ENCODE measurements around the gene SRSF6.
"Not testable (repeated sequence)": the region's sequence is repeated elsewhere in the genome, so short reads cannot be mapped to it uniquely, and the experiment has no call there.

The SRSF6 gene

GRCh38 chr20:43438578-43439316 is 18.9 kb upstream of the SRSF6 start:
- TF ChIP-seq GATA1 (IDR thresholded peaks at IDR 0.05; ENCODE audit: low read depth, low read length), result no peak
- TF ChIP-seq POLR2A (IDR thresholded peaks at IDR 0.05; ENCODE audit: low read length), result no peak
- no peak for DNase-seq

GRCh38 chr20:43440531-43440930 is 17.2 kb upstream of the SRSF6 start:
- DNase-seq, result no peak
- TF ChIP-seq GATA1 (IDR thresholded peaks at IDR 0.05; ENCODE audit: low read depth, low read length) (no peak), POLR2A (IDR thresholded peaks at IDR 0.05; ENCODE audit: low read length) (no peak)

GRCh38 chr20:43442282-43442880 is 15.3 kb upstream of the SRSF6 start:
- TF ChIP-seq POLR2A (IDR thresholded peaks at IDR 0.05; ENCODE audit: low read length) (no peak), GATA1 (IDR thresholded peaks at IDR 0.05; ENCODE audit: low read depth, low read length) (no peak)
- no peak for DNase-seq

- DNase-seq, result no peak
- TF ChIP-seq GATA1 (IDR thresholded peaks at IDR 0.05; ENCODE audit: low read depth, low read length) (no peak), POLR2A (IDR thresholded peaks at IDR 0.05; ENCODE audit: low read length) (no peak)
Measured at GRCh38 chr20:43444107-43444506, 13.6 kb upstream of the SRSF6 start.

GRCh38 chr20:43446361-43446879 is 11.3 kb upstream of the SRSF6 start:
- no peak for TF ChIP-seq POLR2A (IDR thresholded peaks at IDR 0.05; ENCODE audit: low read length)
- no peak for DNase-seq

GRCh38 chr20:43448431-43448747 is 9.3 kb upstream of the SRSF6 start:
- not testable (repeated sequence) for DNase-seq

DNA sequence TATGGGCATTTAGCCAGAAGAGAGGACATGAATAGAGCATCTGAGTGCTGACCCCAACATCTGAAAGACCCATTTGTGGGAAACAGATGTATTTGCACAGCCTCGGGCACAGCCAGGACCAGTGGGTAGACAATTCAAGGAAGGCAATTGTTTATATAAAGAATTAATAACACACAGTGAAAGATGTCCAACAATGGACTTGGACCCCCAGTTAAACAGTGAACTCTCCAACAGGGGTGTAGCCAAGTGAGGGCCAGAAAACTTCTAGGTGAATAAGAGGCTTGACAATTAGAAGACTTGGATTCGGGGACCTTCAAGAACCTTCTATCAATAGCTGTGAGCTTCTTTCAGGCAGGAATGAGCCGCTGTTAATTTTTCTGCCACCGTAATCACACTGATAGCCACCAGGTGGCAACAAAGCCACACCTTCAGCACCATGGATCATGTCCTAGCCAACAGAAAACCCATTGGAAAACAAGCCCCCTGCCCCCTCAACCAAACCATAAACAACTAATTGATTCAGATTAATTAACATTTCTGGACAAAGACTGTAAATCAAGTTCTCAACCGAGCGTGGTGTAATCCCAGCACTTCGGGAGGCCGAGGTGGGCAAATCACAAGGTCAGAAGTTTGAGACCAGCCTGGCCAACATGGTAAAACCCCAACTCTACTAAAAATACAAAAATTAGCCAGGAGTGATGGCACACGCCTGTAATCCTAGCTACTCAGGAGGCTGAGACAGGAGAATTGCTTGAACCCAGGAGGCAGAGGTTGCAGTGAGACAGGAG is 8.8 kb upstream of the SRSF6 start:
- DNase-seq, result peak; percentile 37 to 68
- TF ChIP-seq GATA1 (IDR thresholded peaks at IDR 0.05; ENCODE audit: low read depth, low read length) (no peak), POLR2A (IDR thresholded peaks at IDR 0.05; ENCODE audit: low read length) (no peak)

DNA sequence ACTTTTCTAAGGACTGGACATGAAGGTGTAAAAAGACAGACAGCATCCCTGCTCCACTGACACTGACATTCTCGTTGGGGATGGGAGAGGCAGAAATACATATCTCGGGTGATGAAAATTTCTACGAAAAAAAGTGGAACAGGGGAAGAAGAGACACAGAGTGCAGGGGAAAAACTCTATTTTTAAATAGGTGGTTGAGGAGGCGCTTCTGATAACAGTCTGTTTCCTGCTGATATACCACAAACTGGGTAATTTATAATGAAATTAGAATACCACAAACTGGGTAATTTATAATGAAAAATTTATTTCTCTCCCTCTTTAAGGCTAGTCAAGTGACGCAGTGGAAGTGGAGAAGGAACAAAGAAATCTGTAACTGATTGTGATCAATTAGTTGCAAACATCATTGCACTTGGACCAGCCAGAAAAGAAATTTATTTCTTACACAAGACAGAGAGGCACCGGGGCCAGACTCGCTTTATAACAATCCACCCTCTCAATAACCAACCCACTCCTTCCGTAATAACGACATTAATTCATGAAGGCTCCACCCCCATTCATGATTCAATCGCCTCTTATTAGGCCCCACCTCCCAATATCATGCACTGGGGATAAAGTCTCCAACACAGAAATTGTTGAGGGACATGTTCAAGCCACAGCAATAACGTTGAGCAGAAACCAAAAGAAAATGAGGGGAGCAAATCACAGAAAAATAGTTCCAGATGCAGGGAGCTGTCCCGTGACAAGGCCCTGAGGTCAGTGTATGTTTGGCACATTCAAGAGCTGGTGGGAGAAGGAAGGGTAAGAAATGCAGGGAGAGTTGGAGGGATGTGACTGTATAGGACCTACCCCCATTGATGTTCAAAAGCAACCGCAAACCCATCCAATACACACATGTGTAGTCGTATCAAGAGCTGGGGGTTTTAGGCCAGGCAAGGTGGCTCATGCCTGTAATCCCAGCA is 6.6 kb upstream of the SRSF6 start:
- no peak for TF ChIP-seq POLR2A (IDR thresholded peaks at IDR 0.05; ENCODE audit: low read length)
- TF ChIP-seq GATA1 (IDR thresholded peaks at IDR 0.05; ENCODE audit: low read depth, low read length), result no peak
- no peak for DNase-seq

- TF ChIP-seq GATA1 (IDR thresholded peaks at IDR 0.05; ENCODE audit: low read depth, low read length), result no peak
- no peak for TF ChIP-seq POLR2A (IDR thresholded peaks at IDR 0.05; ENCODE audit: low read length)
- DNase-seq, result no peak
Measured at GRCh38 chr20:43452404-43453126, 5.1 kb upstream of the SRSF6 start.

DNA sequence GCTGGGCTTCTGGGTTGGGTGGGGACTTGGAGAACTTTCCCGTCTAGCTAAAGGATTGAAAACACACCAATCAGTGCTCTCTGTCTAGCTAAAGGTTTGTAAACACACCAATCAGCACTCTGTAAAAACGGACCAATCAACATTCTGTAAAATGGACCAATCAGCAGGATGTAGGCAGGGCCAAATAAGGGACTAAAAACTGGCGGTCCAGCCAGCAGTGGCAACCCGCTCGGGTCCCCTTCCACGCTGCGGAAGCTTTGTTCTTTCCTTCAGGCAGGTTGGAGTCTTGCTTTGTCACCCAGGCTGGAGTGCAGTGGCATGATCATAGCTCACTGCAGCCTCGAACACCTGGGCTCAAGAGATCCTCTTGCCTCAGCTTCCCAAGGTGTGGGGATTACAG is 1.4 kb upstream of the SRSF6 start:
- DNase-seq, result peak; percentile 24 to 35

DNA sequence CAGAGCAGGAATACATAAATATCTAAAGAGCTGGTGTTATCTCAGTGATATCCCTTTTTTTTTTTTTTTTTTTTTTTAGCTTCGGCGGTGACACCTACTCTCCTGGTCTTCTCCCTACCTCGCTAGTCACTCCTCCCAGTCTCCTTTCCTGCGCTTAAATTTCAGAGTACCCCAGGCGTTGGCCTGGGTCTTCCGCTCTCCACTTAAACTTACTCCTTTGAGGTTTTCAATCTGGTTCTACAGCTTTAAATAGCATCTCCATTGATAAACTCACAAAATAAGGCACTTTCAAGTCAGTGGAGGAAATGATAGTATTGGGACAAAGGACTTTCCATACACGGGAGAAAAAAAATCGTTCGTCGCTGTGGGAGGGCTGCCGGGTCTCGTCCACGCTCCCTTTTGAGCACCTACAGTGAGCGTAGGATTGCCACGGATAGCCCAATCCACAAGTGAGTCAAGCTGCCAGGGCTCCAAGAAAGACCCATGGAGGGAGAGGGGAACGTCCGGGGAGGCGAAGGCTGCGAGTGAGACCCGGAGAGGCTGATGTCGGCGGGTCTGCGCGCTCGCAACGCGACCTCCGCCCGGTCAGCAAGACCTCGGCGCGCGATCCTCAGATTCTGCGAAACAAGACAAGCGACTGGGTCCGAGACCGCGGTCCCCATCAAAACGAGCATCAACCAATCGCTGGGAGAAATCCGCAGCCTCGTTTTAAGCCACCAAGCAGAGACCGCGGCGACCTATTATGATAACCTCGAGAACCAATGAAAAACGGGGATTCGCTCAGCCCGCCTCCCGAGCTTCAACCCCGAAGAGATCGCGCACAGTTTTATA is 672 bp upstream of the SRSF6 start:
- TF ChIP-seq POLR2A (IDR thresholded peaks at IDR 0.05; ENCODE audit: low read length), result no peak
- no peak for TF ChIP-seq GATA1 (IDR thresholded peaks at IDR 0.05; ENCODE audit: low read depth, low read length)
- DNase-seq, result peak; percentile 95 to 96

DNA sequence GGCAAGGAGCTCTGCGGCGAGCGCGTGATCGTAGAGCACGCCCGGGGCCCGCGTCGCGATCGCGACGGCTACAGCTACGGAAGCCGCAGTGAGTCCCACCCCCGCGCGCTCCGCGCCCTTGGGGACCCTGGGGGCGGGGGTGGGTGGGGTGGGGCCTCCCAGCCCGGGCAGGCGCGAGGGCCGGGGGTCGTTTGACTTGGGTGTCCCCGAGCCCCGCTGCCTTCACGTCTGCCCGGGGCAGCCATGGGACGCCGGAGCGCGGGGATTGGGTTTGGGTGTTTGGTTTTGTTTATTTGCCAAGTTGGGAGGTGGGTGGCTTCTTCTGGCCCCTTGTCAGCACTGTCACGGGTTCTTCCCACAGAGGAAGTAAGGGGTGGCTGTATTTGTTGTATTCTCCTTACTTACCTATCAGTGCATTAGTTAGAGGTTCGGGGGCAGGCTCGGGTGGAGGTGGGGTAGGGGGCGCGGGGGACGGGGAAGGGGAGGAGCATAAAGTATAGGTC is 777 bp downstream of the SRSF6 start:
- DNase-seq, result peak; percentile 75 to 79
- TF ChIP-seq GATA1 (IDR thresholded peaks at IDR 0.05; ENCODE audit: low read depth, low read length) (no peak), POLR2A (IDR thresholded peaks at IDR 0.05; ENCODE audit: low read length) (no peak)

Data from erythroblast (primary cell).